DMS153 (cell line): ENCODE data around the gene PEPD.

Experiments used
- DNase-seq: peaks from one replicate; lab custom pipeline; 2025; lab: John Stamatoyannopoulos, UW

Gene PEPD

GRCh38 chr19:33458171-33458633 is 63.4 kb downstream of the PEPD start:
- DNase-seq = no peak

DNA sequence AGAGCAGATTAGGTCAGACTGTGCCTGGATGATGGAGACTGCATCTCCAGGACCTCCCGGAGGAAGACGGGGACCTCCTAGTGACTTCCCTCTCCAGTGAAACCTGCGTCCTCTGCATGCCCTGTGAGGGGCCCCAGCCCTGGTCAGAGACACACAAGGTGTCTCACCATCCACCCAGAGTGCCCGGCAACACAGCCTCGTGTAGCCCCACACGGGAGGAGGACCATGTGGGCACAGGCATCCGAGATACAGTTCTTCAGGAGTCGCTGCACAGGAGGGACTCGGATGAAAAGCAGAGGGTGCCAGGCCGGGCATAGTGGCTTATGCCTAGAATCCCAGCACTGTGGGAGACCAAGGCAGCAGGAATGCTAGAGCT is 64.8 kb downstream of the PEPD start:
- no peak for DNase-seq

DNA sequence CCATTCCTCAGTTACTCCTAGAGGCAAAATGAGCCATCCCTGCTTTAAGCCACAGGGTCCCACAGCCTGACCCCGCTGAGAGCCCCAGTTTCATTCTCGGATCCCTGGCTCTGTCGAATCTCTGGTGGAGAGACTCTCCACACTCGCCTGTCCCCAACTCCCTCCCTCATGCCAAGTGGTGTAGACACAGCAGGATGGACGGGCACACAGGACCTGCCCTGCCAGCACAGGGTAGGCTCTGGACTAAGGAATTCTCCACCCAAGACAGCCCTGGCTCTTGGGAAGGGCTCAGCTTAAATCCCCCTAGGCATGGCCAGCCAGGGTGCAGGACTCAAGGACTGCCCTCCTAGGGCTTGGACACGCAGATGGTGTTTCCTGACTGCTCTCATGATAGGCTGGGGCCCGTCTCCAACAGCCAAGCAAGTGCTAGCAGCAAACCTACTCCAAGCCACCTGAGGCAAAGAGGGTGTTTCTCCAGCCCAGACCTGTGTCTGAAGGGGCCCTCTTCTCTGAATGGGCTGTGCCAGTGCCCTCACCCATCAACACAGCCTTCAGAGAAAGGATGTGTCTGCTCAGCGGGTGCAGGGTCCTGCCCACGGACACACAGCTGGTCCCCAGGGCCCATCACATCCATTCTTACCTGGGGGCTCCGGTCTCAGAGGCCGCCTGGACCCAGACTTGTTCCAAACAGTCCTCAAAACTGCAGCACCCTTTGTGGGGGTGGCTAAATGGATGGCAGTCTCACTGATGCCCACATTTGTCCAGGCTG is 65.3 kb downstream of the PEPD start:
- no peak for DNase-seq

- DNase-seq = no peak
Observed at GRCh38 chr19:33453265-33453664, 68.3 kb downstream of the PEPD start.

GRCh38 chr19:33450689-33451088 is 70.9 kb downstream of the PEPD start:
- no peak for DNase-seq

GRCh38 chr19:33449799-33450198 is 71.8 kb downstream of the PEPD start:
- DNase-seq = no peak

- DNase-seq = no peak
Observed at GRCh38 chr19:33448159-33448516, 73.5 kb downstream of the PEPD start.

GRCh38 chr19:33447336-33448158 is 74.0 kb downstream of the PEPD start:
- no peak for DNase-seq

DNA sequence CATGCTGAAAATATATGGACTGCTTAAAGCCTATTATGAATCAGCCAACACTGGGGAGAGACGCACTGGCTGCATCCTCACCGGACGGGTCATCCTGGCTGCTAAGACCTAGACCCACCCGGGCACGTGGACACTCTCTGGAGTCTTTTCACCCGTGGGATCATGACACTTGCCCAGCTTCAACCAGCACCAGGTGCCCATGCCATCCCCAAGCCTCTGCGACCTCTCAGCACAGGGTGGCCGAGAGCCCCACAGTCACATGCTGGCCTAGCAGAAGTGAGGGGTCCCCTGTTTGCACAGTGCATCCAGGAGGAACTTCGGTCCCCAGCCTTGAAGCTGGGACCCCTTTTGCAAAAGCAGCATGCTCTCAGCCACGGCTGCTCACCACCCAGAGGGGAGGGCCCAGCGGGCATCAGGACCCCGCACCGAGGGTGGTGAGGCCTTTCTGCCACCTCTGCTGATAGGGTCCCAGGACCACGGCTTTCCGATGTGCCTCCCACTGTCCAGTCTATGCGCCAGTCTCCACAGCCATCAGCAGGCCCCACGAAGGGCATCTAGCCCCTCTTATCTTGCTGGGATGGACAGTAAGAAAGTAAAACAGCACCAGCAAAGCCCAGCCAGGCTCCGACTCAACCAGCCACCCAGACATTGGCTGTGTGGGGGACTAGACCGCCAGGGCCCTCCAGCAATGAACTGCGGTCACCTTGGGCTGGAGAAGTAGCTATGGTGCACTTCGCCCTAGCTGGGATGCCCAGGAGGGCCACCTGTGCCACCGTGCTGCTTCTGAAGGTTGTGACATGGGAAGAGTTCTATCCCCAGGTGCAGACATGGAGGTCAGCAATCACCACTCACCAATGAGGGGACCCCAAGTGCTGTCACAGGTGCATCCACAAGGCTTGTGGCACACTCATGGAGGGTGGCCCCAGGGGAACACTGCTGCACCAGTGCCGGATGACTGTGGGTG is 75.0 kb downstream of the PEPD start:
- DNase-seq = no peak

GRCh38 chr19:33445442-33446329 is 75.9 kb downstream of the PEPD start:
- no peak for DNase-seq

DNA sequence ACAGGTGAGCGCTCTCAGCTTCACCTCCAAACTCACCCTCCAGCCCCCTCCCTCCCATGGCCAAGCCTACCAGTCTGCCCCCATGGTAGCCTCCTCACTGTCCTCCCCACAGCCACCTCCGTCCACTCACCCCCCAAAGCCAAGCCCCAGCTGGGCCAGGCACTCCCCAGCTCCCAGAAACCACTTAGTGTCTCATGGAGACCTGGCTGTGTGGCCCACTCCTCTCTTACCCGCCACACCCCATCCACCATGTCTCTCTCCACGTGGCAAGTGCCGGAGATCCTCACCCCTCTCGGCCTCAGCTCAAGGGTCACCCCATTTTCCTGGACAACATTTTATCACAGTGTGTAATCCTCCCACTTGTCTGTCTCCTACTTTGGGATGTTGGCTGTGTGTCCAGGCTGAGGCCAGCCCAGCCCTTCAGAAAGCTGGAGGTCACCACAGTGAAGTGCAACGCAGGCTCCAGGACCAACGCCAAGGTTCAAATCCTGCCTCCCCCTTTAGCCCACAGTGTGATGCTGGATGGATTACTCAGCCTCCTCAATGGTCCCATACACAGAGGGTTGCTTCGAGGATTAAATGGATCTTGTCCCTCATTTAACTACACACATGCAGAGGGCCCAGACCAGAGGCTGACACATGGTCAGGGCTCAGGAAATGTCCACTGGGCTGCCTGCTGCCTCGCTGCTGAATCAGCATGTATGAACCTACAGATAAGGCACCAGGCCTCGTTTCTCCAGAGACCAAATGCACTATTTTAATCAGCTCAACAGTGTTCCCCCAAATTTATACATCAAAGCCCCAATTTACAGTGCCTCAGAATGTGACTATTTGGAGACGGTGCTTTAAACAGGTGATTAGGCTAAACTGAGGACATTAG is 76.8 kb downstream of the PEPD start:
- no peak for DNase-seq

DNA sequence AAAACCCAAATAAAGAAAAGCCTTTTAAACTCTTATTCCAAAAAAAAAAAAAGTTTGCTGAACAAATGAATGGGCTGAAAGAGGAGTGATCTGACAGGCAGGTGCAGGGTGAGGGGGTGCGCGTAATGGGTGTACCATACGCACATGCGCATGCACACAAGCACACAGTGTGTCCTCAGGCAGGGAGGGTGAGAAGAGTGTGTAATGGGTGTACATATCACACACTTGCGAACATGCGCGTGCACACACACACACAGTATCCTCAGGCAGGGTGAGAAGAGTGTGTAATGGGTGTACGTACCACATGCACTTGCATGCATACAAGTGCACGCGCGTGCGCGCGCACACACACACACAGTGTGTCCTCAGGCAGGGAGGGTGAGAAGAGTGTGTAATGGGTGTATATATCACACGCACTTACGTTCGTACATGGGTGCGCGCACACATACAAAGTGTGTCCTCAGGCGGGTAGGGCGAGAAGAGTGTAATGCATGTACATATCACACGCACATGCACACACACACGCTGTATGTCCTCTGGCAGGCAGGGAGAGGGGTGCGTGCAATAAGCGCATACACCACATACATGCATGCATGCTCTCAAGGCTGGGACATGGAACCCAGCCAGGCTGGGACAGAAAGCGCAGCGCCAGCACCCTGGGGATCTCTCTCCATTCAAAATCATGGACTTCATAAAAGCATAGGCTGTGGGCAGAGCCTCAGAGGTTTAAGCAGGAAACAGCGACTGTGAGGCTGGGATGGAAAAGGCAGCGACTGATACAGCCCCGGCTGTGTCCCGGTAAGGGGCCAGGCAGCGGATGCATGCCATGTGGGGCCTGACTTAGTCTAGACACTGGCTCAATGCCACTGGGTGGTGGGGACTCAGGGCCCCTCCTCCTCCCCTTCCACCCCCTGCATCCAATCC is 77.7 kb downstream of the PEPD start:
- no peak for DNase-seq

- DNase-seq = no peak
Observed at GRCh38 chr19:33442706-33443105, 78.9 kb downstream of the PEPD start.

DNA sequence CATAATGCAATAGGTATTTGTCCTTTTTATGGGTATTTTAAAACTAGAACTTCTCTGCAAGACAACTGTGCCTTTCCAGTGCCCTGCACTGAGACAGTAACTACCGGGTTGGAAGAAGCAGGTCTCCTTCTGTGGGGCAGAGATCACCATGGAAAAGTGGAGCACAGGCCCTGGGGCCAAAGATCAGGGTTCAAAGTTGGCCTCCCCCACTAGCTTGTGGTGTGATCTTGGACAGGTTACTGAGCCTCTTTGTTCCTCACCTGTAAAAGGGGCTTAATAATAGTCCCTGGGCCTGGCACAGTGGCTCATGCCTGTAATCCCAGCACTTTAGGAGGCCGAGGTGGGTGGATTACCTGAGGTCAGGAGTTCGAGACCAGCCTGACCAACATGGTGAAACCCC is 79.8 kb downstream of the PEPD start:
- no peak for DNase-seq

GRCh38 chr19:33441277-33441699 is 80.3 kb downstream of the PEPD start:
- no peak for DNase-seq

DNA sequence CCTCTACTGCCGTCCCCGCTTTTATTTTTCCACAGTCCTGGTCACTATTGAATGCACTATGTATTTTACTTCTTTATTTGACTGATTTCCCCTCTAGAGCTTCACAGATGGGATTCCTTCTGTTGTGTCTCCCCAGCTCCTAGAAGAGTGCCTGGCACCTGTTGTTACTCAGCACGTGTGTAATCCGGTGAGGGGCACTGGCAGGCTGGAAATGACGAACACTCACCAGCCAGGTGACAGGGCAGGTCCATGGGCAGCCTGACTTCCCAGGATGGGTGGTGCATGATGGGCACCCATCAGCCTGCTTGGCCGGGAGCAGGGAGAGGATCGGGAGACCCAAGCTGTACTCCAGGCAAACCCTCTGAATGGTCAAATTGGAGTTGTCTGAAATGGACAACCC is 80.9 kb downstream of the PEPD start:
- DNase-seq = no peak

- no peak for DNase-seq
Observed at GRCh38 chr19:33440241-33440640, 81.3 kb downstream of the PEPD start.

GRCh38 chr19:33438987-33439781 is 82.4 kb downstream of the PEPD start:
- no peak for DNase-seq
